ENCODE measurements around the gene DMAC1.

The DMAC1 gene

DNA sequence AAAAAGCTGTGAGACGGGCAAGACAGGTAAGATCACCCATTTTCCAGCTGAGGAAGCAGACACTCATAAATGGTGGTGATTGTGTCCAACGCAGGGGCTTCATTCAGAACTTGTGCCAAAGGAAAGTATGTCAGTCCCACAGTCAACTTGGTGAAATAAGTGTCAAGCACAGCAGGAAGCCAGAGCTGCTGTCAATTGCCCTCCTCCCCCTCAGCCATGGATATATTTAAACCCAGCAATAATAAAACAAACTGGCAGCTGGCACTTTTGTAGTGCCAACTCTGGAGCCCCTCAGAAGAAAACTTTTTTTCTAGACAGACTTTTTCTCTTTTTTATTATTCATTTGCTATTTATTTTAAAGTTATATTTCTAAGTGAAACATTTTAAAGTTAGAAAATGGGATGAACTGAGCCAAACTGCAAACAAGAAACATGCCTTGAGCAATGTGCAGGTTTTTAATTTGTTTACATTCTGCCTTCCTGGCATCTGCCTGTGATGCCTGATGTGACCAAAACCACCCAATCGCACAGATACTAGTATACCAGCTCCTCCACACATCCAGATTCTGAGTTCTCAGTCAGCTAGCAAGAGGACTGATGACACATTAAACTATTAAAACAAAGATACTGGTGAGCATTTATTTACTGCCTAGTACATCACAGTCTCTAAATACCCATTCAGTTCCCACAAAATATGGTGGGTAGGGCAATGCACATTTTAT, 17.0 kb downstream of the DMAC1 start:
- DNase-seq (ENCODE audit: low read depth): no peak

DNA sequence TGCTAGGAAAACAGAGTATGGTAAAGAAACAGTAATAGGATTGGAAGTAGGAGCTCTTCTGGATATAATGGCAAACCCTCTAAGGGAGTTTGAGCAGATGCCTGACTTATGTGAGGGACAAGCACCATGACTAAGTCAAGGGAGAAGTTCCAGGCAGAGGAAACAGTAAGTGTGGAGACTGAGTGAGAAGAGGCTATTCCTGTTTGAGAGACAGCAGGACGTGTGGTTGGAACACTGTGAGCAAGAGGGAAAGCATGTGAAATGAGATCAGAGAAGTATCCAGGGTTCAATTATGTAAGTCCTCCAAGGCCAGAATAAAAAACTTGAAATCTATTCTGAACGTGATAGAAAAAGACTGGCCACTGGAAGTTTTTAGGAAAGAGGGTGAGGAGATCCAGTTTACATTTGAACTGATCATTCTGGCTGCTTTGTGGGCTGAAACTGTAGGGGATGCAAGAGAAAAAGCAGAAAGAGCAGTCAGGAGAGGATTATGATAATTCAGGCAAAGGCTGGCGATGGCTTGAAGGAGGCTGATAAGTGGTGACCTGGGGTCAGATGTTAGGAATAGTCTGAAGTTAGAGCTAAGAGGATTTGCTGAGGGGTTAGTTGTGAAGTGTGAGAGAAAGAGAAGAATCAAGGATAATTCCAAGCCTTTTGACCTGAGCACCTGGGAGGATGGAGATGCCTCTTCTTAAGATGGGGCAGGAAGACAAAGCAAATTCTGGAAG, 19.2 kb downstream of the DMAC1 start:
- DNase-seq (ENCODE audit: low read depth): peak; percentile 76

DNA sequence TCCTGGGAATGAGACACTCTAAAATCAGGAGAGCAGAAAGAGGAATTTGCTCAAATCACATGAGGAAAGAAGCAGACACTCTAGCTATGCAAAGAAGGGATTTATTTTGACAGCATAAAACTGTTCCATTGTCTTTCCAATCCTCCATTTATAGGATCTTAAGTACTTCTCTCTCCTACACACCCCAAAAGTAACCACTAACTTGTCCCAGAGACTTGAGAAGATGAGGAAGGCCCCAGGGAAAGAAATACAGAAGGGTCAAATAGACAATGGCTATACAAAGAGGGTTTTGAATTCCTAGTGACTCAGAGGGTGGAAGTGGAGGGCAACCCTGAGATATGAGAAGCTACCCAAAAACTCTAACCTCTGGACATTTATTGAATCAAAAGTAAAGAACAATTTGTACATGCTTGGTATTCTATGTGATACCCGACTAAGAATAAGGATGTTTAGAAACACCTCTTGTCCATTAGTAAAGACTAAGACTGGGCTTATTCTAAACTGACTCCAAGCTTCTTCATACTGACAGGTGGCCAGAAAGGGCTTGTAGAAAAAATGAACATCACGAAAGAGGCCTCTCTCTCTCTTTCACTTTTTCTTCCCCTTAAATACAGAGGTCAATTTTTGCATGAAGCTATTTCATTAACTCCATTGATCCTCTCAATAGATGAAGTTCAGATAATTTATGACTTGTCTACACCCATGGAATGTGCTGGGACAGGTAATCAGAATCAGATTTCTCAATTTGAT, 20.6 kb downstream of the DMAC1 start:
- no peak for DNase-seq (ENCODE audit: low read depth)

DNA sequence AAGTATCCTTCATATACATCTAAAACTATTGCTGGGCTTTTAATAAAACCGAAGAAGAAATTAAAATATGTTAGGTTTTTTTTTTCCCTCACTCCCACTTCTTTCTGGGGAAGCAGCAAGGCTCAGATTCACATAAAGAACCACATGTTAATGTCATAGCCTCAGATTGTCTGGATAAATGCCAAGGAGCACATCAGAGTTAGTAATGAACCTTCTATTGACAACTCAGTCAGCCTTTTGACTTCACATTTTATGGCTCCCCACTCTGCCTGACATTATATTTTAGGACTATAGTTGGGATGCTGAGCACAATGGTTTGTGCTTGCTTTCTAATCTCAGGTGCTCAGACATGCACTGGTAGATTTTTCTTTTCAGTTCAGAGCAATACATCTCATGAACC, 21.8 kb downstream of the DMAC1 start:
- no peak for DNase-seq (ENCODE audit: low read depth)

DNA sequence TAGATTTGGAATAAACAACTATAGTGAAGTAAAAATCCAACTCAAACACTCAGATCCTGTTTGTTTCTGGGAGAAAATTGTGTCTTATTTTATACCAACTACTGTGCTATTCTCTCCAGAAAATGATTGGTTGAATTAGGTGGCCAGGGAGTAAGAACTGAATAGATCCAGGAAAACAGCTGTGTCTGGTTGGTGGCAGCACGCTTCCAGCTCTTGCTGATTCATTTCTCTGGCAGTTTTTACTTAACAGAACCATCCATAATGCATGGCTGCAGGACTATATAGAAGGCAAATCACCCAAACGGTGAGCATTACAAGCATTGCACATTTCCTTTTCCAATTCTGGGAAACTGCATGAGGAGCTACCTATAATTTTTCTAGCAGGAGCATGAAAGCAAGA, 29.5 kb downstream of the DMAC1 start:
- no peak for DNase-seq (ENCODE audit: low read depth)

DNA sequence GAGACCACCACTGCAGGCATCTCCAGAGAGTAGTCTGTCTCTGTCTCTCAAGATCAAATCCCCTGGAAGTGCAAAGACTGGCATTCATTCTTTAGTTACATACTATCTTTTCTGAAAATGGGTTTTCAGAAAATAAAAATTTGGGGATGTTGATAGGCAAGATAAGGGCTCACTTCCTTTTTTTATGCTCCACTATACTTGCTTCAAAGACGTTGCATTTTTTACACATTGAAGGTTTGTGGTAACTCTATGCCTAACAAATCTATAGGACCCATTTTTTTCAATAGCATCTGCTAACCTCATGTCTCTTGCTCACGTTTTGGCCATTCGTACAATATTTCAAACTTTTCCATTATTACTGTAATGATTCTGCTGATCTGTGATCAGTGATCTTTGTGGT, 37.0 kb downstream of the DMAC1 start:
- DNase-seq (ENCODE audit: low read depth): no peak

DNA sequence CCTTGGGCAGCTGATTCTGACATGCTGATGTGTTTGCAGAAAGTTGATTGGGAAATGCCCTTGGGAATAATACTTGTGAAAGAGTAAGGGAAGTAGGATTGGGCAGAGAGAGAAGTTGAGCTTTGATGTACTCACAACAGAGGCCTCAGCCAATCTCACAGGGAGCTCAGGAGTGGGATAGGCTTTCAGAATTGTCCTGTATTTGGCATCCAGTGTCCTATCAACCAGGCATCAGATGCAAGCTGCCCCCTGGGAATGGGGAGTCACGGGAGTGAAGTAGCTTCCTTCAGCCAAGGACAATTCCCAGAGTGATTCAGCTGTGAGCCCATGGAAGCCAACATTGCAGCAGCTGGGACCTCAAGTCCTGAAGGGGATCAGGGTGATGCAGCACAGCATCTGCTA, 39.6 kb downstream of the DMAC1 start:
- DNase-seq (ENCODE audit: low read depth): no peak

DNA sequence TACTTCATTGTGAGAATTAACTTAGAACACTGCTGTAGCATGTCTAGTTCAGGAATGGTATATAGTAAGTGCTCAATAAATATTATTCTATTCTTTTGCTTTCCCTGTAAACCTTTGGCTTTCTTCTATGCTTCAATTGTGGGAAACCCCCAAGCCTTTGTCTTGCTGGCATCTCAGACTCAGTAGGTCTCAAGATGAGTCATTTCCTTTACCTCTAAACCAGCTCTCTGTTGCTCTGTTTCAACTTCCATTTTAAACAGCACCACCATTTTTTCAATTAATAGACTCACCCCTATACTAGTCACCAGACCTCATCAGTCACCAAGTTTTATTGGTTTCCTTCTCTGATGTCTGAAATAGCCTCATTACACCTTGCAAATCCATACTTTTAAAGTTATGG, 43.5 kb downstream of the DMAC1 start:
- peak; percentile 0 for DNase-seq (ENCODE audit: low read depth)

DNA sequence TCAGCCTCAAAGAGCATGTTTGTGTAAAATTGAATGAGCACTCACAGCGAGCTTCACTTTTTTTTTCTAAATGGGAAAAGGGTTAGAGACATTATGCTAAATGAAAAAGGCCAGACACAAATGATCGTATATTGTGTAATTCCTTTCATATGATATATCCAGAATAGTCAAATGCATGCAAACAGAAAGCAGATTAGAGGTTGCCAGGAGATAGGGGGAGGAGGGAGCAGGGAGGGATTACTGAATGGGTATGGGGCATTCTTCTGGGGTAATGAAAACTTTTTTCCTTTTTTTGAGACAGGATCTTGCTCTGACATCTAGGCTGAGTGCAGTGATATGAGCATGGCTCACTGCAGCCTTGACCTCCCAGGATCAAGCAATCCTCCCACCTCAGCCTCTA, 47.1 kb downstream of the DMAC1 start:
- no peak for DNase-seq (ENCODE audit: low read depth)
